Gastrocnemius medialis (tissue), 4 donors: ENCODE data around the gene WDR91. TPM values are rescaled to one million over a fixed set of nuclear protein-coding genes. Genes with fewer than 3 reads are reported as not detected.

Experiments used
- ATAC-seq, 2 donors: fragments of 150-250 bp; one replicate each; pipeline ENCODE4 v1.9.1; 2016
- DNase-seq, 2 donors: peaks; one replicate each; pipeline ENCODE4 v3.0.0-alpha.2; 2019
- H3K27ac ChIP-seq, 4 donors: fragments of 200-600 bp; sonication (generic); 1 replicate in 1 of 4; 2 replicates in 3 of 4; pipeline ENCODE4 v1.5.1; 2016 to 2018; ENCODE audit warnings: mild to moderate bottlenecking in 2 of 4, moderate library complexity in 1 of 4
- H3K27me3 ChIP-seq, 3 donors: fragments of 200-600 bp; sonication (generic) in 2 of 3; 1 replicate in 1 of 3; 2 replicates in 2 of 3; pipeline versions ENCODE4 v1.5.1 to v1.6.0; 2016 to 2019; ENCODE audit warnings: mild to moderate bottlenecking in 1 of 3, moderate library complexity in 1 of 3
- H3K36me3 ChIP-seq, 2 donors: fragments of 200-600 bp; sonication (generic) in 1 of 2; one replicate each; pipeline ENCODE4 v1.5.1; 2017 to 2018
- H3K4me1 ChIP-seq, 2 donors: fragments of 200-600 bp; sonication (generic) in 1 of 2; one replicate each; pipeline ENCODE4 v1.5.1; 2016 to 2017; ENCODE audit warnings: mild to moderate bottlenecking in 2 of 2
- H3K4me3 ChIP-seq, 4 donors: fragments of 200-600 bp; sonication (generic) in 3 of 4; 1 replicate in 1 of 4; 2 replicates in 3 of 4; pipeline ENCODE4 v1.5.1; 2016 to 2019; ENCODE audit warnings: mild to moderate bottlenecking in 2 of 4
- H3K9me3 ChIP-seq, 3 donors: fragments of 200-600 bp; sonication (generic) in 2 of 3; 1 replicate in 1 of 3; 2 replicates in 2 of 3; pipeline ENCODE4 v1.5.1; 2016 to 2019
- POLR2A ChIP-seq, 2 donors: fragments of 450-650 bp; IDR thresholded peaks; one replicate each; pipeline ENCODE4 v1.6.1; 2017; ENCODE audit warnings: antibody characterized with exemption in 2 of 2, mild to moderate bottlenecking in 2 of 2, moderate library complexity in 2 of 2
- in situ Hi-C, 4 donors: fragments of 200-750 bp; cut with MboI; loops; one replicate each; pipeline versions ENCODE4 v1.15.0 to v1.8.0; 2017; ENCODE audit warnings: low sequenced_read_pairs in 4 of 4
- intact Hi-C: fragments of 100-400 bp; cut with DNase I; formaldehyde crosslinking; loops from one replicate; pipeline ENCODE4 v1.15.1; 2023; ENCODE audit warnings: low total_unique reads
- total RNA-seq, 4 donors: library from RNA; depleted of rRNA; stranded (reverse); fragments of >200 nt; gene quantifications; one replicate each; pipeline versions ENCODE4 v1.1.0 to v1.2.3, GENCODE V29; 2016
- TF ChIP-seq, protein P1 (sequence below), 5 experiments: fragments of 450-650 bp in 3 of 5; fragments of 200-600 bp in 2 of 5; sonication (generic) in 2 of 5; IDR thresholded peaks in 4 of 5; conservative IDR thresholded peaks in 1 of 5; 1 replicate in 4 of 5; 2 replicates in 1 of 5; pipeline ENCODE4 v1.5.1; 2016 to 2019; ENCODE audit warnings: antibody characterized with exemption in 5 of 5, mild to moderate bottlenecking in 3 of 5, moderate library complexity in 3 of 5

WDR91 gene
- total RNA-seq, 4 donors from 2014 or later = 3.6 to 8.0 (median 6.4) TPM

DNA sequence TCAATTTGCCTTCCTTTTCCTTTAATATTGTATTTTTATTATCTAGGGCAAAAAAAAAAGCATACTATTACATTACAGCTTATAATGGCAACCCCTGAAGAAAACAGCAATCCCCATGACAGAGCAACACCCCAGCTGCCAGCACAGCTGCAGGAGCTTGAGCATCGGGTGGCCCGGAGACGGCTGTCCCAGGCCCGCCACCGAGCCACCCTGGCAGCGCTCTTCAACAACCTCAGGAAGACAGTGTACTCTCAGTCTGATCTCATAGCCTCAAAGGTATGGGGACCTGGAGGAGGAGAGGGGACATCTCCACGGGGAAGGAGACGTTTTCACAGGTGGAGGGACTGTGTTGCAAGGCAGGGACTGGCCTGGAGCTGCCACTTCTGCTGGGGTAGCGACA is 29.1 kb upstream of the WDR91 start:
- Histone ChIP-seq H3K27me3 (no peaks in the 10 kb centered on the region), H3K4me1 (no peaks in the 10 kb centered on the region), H3K4me3 (no peak overlapping the region), H3K36me3 (no peaks in the 10 kb centered on the region), H3K27ac (no peak overlapping the region), H3K9me3 (no peaks in the 10 kb centered on the region)
- ATAC-seq (no peak), DNase-seq (no peak)
- TF ChIP-seq POLR2A (IDR thresholded peaks at IDR 0.05) = no peak
- TF ChIP-seq, protein P1, sequence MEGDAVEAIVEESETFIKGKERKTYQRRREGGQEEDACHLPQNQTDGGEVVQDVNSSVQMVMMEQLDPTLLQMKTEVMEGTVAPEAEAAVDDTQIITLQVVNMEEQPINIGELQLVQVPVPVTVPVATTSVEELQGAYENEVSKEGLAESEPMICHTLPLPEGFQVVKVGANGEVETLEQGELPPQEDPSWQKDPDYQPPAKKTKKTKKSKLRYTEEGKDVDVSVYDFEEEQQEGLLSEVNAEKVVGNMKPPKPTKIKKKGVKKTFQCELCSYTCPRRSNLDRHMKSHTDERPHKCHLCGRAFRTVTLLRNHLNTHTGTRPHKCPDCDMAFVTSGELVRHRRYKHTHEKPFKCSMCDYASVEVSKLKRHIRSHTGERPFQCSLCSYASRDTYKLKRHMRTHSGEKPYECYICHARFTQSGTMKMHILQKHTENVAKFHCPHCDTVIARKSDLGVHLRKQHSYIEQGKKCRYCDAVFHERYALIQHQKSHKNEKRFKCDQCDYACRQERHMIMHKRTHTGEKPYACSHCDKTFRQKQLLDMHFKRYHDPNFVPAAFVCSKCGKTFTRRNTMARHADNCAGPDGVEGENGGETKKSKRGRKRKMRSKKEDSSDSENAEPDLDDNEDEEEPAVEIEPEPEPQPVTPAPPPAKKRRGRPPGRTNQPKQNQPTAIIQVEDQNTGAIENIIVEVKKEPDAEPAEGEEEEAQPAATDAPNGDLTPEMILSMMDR (IDR thresholded peaks at IDR 0.05 in 4 of 5, conservative IDR thresholded peaks at IDR 0.05 in 1 of 5) = no peak
- in situ Hi-C loops = loop anchor here in 1 of 4 donors (25.0 kb wide), 1 partner anchor 1103 kb away; the partner anchor contains the start of gene LRGUK
- intact Hi-C loops = no loop called here

DNA sequence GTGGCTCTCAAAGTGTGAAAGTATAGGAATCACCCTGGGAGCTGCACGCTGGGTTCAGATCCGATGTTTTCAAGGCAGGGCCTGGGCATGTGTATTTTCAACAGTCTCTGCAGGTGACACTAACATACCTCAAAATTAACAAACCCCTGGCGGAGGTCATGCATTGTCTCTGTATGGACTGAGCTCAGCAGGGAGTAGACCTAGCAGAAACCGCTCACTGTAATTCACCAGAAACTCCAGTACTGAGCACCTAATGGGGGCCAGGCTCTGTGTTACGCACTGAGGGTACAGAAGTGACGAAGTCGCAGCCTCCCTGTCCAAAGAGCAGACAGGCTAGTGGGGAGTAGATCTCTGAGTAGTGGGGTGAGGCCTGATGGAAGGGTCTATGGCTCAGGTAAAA is 27.9 kb upstream of the WDR91 start:
- H3K27me3 ChIP-seq = no peaks in the 10 kb centered on the region
- no peak overlapping the region for H3K27ac ChIP-seq
- no peaks in the 10 kb centered on the region for H3K4me1 ChIP-seq
- intact Hi-C loops (no loop called here), in situ Hi-C loops (loop anchor here in 1 of 4 donors (25.0 kb wide), 1 partner anchor 1102 kb away; the partner anchor contains the start of gene LRGUK)
- no peaks in the 10 kb centered on the region for H3K36me3 ChIP-seq
- H3K9me3 ChIP-seq = no peaks in the 10 kb centered on the region
- no peak for TF ChIP-seq POLR2A (IDR thresholded peaks at IDR 0.05)
- TF ChIP-seq, protein P1 (IDR thresholded peaks at IDR 0.05 in 4 of 5, conservative IDR thresholded peaks at IDR 0.05 in 1 of 5) = no peak
- DNase-seq = no peak
- H3K4me3 ChIP-seq = no peak overlapping the region
- no peak for ATAC-seq

DNA sequence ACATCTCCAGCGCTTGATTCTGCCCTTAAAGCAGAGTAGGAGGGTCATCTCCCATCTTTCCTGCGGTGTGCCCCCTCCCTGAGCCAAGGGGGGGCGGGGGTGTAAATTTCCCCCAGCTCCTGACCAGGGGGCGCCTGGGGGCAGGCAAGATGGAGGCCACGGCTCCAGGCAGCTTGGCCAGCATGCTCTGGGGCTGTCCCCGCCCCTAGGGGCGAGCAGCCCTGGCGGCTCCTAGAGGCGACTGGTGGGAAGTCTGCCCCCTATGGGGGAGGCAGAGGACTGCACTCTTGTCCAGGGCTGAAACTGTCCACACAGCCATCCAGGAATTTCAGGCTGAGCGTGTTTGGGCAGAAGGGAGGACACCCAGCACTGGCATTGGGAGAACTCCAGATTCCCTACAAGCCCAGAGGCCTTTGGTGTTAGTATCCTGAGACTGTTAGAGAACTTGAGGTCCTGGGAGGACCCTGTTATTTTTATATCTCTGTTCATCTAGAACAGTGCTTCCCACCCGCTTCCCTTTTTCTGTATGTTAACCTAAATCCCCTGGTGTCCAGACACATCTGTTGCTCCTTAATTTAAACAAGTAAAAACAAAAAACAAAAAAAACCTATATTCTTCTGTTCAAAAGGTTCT is 26.9 kb upstream of the WDR91 start:
- ATAC-seq (no peak), DNase-seq (no peak)
- Histone ChIP-seq H3K27ac (no peak overlapping the region), H3K4me3 (no peak overlapping the region), H3K27me3 (no peaks in the 10 kb centered on the region), H3K4me1 (no peaks in the 10 kb centered on the region), H3K9me3 (no peaks in the 10 kb centered on the region), H3K36me3 (no peaks in the 10 kb centered on the region)
- no peak for TF ChIP-seq POLR2A (IDR thresholded peaks at IDR 0.05)
- TF ChIP-seq, protein P1 (IDR thresholded peaks at IDR 0.05 in 4 of 5, conservative IDR thresholded peaks at IDR 0.05 in 1 of 5) = no peak
- intact Hi-C loops = no loop called here
- in situ Hi-C loops = loop anchor here in 1 of 4 donors (25.0 kb wide), 1 partner anchor 1101 kb away; the partner anchor contains the start of gene LRGUK

DNA sequence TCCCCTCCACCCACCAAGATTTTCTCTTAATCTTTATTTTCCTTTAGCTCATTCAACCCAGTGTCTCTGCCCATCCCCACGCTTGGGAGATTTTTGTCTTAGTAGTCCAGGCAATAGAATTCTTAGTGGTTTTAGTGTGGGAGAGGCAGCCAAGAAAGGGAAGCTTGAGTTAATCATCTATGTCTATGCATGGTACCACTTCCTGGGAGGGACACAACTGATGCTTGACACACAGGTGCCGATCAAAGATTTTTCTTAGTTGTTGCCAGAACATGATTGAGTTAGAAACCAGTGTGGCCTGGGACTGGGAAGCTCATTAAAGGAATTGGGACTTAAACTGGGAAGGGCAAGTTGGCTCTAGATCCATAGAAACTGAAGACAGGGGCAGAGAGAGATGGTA is 25.4 kb upstream of the WDR91 start:
- Histone ChIP-seq H3K4me1 (no peaks in the 10 kb centered on the region), H3K27me3 (no peaks in the 10 kb centered on the region), H3K36me3 (no peaks in the 10 kb centered on the region), H3K4me3 (no peak overlapping the region), H3K27ac (no peak overlapping the region), H3K9me3 (no peaks in the 10 kb centered on the region)
- ATAC-seq (no peak), DNase-seq (no peak)
- TF ChIP-seq, protein P1 (IDR thresholded peaks at IDR 0.05 in 4 of 5, conservative IDR thresholded peaks at IDR 0.05 in 1 of 5) = no peak
- no peak for TF ChIP-seq POLR2A (IDR thresholded peaks at IDR 0.05)
- in situ Hi-C loops (loop anchor here in 1 of 4 donors (25.0 kb wide), 1 partner anchor 1099 kb away; the partner anchor contains the start of gene LRGUK), intact Hi-C loops (no loop called here)
